Dermis microvascular lymphatic vessel endothelial cell (primary cell): ENCODE results near the gene DNAH8. TPM values are rescaled to one million over a fixed set of nuclear protein-coding genes. Genes with fewer than 3 reads are reported as not detected.
A peak's percentile ranks its signal among the peaks of the same experiment; 100 is the strongest.
"Not testable (repeated sequence)": the region's sequence is repeated elsewhere in the genome, so short reads cannot be mapped to it uniquely, and the experiment has no call there.

Source experiments
- DNase-seq, 2 donors: peaks; one replicate each; pipeline versions ENCODE4 v3.0.0 to v3.0.0-alpha.2; 2010; ENCODE audit warnings: low read depth in 2 of 2
- total RNA-seq: library from RNA; depleted of rRNA; stranded (reverse); fragments of >200 nt; gene quantifications from 2 replicates; pipeline ENCODE4 v1.2.1, GENCODE V29; 2014

The DNAH8 gene
- total RNA-seq, 1 donor from 2014 or later: not detected

GRCh38 chr6:38831865-38832264 is 116.8 kb downstream of the DNAH8 start:
- no peak for DNase-seq

DNA sequence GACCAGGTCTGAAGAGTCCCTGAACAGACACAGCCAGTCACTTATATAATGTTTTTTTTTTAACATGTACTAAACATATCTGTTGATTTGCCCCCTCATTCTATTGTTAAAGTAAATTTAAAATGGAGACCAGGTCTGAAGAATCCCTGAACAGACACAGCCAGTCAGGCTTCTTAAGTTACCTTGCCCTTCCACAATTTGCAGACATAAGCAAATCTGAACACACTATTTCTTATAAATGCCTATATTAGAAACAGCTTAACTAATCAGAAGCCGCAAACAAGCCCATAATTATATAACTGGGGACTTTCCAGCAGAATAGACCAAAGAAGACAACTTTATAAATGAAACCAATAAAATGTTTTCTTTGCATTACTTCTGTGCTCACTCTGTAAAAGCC is 118.2 kb downstream of the DNAH8 start:
- DNase-seq: no peak

- DNase-seq: no peak
These were observed 121.5 kb downstream of the DNAH8 start for GRCh38 chr6:38836585-38836984.

GRCh38 chr6:38837101-38837500 is 122.0 kb downstream of the DNAH8 start:
- no peak for DNase-seq

DNA sequence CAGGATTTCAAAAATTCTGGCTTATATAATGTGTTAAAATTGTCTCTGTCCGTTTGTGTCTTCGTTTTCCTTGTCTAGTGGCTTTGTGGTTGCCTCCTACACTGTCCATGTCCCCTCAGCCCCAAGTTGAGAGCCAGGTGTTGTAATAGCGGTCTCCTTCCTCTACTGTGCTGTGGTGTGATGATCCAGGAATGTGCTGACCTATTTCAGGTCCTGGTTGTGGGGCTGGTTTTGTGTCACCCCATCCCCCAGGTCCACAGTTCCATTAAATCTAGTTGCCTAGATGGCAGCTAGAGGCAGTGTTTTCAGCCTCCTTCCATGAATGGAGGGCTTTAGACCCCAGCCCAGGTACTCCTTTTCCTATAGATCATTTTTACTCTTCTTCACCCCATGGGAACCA is 128.7 kb downstream of the DNAH8 start:
- DNase-seq: no peak

GRCh38 chr6:38845931-38846330 is 130.8 kb downstream of the DNAH8 start:
- DNase-seq: no peak

DNA sequence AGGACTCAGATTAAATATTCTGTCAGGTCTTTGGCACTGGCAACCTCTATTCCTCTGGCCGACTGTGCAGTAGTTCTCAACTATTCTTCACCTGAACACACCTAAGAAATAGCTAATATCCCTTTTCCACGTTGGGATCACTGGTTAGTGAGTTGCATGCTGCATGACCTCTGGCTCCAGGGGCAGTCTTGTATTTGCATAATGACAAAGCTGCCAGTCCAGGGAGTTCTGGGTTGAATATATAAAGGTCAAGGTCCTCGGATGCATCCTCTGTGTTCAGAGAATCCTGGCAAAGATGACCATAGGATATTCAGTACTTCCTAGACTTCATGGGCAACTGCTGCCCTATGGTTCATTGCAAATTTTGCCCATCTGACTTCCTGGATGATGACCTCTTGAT is 131.2 kb downstream of the DNAH8 start:
- no peak for DNase-seq

DNA sequence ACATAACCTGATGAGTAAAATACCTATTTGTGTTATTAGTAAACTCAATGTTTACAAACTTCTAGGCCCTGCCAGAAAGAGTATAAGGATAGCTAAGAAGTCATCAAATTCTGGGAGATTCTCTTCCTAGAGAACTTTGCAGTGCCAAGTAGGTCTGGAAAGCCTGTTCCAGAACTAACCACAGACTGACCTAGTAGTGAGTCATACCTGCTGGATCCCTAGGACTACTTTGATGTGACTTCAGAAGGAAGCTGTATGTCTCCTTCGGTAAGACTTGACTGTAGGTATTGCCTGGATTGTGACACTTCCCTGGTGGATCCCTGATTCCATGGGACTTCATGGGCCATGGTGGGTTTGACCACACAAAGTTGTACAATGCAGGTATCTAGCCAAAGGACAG is 131.7 kb downstream of the DNAH8 start:
- no peak for DNase-seq

- no peak for DNase-seq
These were observed 132.4 kb downstream of the DNAH8 start for GRCh38 chr6:38847497-38847896.

- no peak for DNase-seq
These were observed 133.6 kb downstream of the DNAH8 start for GRCh38 chr6:38848760-38849159.

DNA sequence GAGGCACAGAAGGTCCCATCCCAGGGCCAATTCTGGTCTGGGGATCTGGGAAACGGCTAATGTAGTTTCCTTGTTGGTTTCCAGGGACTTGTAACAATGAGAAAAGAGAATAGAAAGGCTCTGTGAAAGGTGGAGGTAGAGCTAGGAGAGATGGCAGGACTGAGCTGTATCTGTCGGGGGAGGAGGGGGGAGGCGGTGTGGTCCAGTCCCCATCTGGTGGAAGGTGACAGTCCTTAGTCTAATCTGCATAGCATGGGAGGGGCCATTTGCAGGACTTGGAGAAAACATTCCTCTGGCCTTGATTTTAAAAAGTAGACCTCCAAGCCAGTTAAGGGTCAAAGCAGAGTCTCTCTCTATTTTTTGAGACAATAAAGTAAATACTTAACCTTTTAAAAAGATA is 137.1 kb downstream of the DNAH8 start:
- DNase-seq: no peak

GRCh38 chr6:38853236-38853635 is 138.1 kb downstream of the DNAH8 start:
- DNase-seq: no peak

GRCh38 chr6:38856492-38856891 is 141.4 kb downstream of the DNAH8 start:
- DNase-seq: no peak

DNA sequence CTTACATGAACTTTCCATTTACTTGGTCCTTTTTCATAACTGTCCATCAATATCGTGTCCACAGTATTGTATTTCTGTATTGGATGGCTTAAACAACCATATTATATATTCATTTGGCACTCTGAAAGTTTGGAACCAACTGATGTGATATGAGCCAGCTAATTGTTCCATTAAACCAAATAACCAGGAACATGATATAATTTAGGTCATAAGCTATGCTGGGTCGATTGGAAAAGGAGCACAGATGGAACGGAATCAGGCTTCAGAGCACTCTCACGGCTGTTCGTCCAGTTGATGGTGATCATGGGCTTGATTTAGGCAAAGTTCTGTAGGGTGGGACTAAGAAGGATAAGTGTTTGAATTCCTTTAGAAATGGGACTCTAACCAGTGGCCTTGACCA is 142.7 kb downstream of the DNAH8 start:
- DNase-seq: no peak

GRCh38 chr6:38860041-38860440 is 144.9 kb downstream of the DNAH8 start:
- no peak for DNase-seq

DNA sequence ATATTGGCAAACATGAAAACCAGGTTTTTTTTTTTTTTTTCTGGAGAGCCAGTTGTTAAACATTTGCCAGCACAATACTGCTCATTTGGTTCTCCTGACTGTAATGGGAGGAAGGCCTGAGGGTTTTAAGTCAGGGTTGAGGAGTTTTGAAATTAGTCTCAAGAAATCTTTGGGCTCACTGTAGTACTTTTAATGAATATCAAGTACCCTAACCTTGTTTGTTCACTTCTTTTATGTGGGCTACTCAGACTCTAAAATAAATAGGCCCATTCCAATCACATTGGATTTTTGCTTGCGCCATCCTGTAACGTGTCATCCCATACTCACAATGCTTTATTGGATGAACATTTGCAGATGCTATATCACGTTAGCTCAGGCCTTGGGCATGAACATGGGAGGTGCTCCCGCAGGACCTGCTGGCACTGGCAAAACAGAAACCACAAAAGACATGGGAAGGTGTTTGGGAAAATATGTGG is 146.9 kb downstream of the DNAH8 start:
- DNase-seq: no peak

- no peak for DNase-seq
These were observed 150.5 kb downstream of the DNAH8 start for GRCh38 chr6:38865521-38866174.

GRCh38 chr6:38867726-38868125 is 152.6 kb downstream of the DNAH8 start:
- no peak for DNase-seq

DNA sequence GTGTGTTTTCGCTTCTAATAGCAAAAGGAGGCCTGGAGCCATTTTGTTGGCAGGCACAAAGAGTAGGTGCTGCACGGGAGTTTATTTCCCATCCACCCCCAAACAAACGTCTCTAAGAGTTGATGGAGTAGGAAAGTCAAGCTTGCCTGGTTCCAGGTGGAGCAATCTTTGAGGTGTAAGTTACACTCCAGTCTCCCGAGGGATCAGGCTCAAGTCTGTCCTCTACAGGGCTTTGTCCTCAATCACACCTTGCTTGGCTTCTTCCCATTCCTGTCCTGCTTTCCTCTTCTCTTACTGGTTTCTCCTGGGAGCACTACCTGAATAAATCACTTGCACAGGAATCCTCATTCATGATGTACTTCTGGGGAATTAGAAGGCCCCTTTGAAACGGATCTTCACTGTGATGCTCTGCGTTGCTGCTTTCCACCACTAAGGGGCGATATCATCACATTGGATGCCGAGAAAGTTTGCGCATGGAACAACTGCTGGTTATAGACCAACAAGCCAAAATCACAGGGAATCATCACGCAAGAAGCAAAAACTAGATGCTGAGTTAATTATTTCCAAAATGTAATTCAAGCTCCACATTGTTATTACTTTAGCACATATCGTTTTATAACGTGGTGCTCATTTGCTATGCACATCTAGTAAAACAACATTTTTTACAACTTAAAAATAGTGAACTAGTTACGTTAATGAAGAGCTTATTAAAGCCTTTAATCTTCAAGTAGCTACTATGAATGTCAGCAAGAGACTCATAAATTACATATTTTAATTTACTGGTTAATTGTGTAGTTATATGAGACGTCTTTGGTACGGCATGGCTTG is 156.8 kb downstream of the DNAH8 start:
- peak; percentile 16 to 46 for DNase-seq

- no peak for DNase-seq
These were observed 157.9 kb downstream of the DNAH8 start for GRCh38 chr6:38873001-38873400.

- not testable (repeated sequence) for DNase-seq
These were observed 158.7 kb downstream of the DNAH8 start for GRCh38 chr6:38873816-38874215.

- peak in 1 of 2 donors; percentile 3 for DNase-seq
These were observed 161.4 kb downstream of the DNAH8 start for GRCh38 chr6:38876475-38876874.

GRCh38 chr6:38877721-38878120 is 162.6 kb downstream of the DNAH8 start:
- no peak for DNase-seq
